ENCODE results near the gene MEIKIN.

GRCh38 chr5:131795228-131795627, 150.2 kb downstream of the MEIKIN start:
- no peak for TF ChIP-seq CTCF (conservative IDR thresholded peaks at IDR 0.05; ENCODE audit: low read depth, low read length)
- TF ChIP-seq EZH2 (IDR thresholded peaks at IDR 0.05; ENCODE audit: low read length, unreplicated experiment): no peak
- no peak for TF ChIP-seq EZH2phosphoT487 (IDR thresholded peaks at IDR 0.05; ENCODE audit: borderline replicate concordance, low read length)
